NCI-H1048 (cell line): ENCODE results near the gene AFF3.
"Not testable (repeated sequence)": the region's sequence is repeated elsewhere in the genome, so short reads cannot be mapped to it uniquely, and the experiment has no call there.

ENCODE experiments used
- DNase-seq: peaks from one replicate; lab custom pipeline; 2025; lab: John Stamatoyannopoulos, UW

AFF3 gene

DNA sequence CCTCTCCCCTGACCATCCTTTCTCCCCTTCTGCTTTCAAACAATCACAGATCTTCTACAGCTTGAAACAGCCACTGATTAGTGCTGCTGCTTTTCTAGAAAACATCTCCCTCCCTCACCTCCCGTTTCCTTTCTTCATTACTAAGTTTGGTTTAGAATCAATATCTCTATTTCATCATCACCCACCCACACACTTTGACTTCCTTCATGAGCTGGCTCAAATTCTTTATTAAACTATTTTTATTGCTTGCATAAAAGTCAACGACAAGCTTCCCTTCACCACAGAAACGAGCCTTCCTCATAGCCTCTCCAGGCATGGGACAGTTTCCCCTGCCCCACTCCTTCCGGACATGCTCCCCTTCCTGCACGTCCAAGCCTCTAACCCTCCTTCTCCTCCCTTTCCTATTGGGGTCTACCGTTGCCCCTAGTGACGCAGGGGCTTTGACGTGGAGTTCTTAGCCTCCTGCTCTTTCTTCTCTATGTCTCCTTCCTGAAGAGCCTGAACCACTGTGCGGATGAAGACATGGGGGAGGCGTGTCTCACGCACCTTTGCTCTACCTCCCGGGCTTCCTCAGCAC is 172.0 kb downstream of the AFF3 start:
- DNase-seq, result no peak

GRCh38 chr2:99961196-99961913 is 181.0 kb downstream of the AFF3 start:
- DNase-seq, result no peak

DNA sequence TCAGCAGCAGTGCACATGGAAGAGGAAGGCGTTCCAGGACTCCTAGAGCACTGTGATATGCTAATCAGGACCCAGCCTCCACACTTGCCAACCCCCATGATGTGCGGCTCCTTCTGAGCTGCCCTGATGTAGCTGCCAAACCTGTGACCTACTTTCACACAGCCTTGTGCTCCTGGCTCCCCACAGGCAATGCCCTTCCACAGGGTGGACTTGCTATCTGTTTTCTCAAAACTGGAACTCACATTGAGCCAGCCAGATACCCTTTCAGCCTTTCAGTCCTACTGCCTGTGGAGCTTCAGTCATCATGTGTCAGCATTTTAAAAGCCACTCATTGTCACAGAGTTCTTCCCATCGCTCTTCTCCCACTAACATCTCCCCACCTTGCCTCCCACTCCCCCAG is 181.6 kb downstream of the AFF3 start:
- no peak for DNase-seq

- no peak for DNase-seq
Observed at GRCh38 chr2:99960291-99960690, 182.1 kb downstream of the AFF3 start.

DNA sequence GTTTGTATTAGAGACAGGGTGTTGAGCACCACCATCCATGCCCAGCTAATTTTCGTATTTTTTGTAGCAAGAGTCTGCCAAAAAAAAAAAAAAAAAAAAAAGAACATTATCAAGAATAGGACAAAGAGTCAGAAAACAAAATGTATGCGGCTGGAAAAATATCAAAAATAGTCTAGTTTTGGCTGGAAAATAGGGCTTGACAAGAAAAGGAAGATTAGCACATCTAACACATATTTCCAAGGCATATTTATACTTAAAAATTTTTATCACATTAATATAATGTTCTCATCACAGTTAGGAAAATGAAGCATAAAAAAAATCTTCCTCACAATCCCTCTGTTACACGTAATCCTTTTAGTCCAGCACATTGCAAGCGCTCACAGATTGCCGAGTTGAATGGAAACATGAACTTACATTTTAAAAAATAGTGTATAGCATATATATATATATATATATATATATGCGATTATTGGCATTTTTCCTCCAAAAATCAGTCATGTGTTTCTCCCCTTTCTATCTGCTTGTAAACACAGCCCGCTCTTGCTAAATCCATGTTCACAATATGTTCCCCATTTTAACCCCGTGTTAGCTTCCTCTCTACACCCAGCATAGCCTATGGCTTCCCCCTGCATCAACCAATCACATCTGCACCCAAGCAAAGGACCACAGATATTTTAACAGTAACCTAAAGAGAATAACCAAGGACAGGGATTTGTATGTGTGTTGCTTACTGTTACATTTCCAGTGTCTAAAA is 183.0 kb downstream of the AFF3 start:
- DNase-seq, result no peak

DNA sequence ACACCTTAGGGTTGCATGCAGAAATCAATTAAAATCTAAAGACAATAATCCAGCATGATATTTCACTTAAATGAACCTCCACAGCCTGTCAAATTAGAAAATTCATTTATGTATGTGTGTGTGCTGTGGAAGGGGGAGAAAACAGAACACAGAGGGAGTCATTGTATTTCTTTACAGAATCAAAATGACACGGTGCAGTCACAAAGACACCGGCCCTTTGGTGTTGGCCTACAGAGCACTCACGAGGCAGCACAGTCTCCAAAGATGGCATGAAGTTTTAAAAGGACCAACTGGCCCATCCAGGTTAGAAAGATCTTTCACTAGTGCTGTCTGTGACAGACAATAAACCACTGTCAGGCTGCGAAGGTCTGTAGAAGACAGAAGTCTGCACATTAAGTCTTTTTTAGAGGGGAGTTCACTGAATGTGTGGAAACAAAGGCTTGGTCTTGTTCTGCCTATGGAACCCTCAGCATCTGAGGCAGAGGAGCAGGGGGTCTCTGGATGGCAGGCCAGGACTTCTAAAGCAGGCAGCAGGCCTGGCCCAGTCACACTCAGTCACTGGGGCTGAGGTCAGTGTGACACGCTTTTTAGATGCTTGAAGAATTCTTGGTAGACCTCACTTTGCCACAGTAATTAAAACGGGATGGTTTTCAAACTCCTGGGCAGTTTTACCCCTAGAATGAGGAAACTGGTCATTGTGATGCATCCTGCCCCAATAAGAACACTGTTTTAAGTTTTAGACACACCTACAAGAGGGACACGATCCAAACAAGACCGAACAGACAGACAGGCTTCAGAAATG is 184.9 kb downstream of the AFF3 start:
- DNase-seq, result no peak

DNA sequence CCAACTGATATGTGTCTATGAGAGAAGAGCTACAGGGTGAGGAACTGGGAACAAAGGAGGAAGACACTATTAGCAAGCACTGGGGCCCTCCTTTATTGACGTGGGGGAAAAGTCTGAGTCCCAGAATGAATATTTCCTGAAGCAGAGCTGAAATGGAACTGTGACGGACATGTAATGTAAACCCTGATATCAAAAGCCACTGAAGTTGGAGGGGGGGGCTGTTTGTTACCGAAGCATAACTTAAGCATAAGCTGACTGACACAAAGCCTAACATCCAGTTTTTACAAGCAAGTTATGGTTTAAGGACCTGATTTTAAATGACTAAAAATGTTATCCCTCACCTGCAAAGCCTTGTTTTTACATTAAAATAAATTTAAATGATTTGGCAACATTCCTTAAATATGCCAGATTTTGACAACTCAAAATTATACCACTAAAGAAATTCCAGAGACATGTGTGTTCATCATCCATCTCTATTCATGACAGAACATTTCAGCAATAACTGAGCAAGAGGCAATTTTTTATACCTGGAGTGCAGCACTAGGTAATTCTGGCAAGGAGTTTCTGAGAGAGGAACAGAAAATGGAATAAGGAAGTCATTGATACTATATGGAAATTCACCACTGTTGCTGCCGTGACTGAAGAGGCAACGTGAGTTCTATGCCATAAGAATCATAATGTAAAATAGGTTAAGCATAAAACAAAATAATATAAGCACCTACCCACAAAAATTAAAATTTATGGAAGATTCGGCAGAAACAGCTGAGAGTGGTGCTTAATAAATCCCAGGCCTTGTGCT is 186.0 kb downstream of the AFF3 start:
- no peak for DNase-seq

- DNase-seq, result no peak
Observed at GRCh38 chr2:99953750-99954149, 188.6 kb downstream of the AFF3 start.

DNA sequence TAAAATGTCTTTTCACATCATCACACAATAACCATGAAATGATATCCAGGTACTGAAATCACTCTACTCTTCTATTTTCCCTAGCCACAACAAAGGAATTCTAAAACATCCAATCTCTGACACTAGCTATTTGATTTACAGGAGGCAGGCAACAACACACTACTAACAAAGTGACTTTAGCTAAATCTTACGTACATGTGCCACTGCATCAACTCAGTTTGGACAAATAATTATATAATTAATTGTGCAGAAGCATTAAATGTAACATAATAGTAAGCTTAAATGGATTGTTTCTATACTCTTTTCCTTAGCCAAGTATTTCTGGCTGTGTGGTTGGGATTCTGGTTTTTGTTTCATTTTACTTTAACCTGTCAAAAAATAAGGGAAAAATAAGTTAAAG is 192.4 kb downstream of the AFF3 start:
- no peak for DNase-seq

DNA sequence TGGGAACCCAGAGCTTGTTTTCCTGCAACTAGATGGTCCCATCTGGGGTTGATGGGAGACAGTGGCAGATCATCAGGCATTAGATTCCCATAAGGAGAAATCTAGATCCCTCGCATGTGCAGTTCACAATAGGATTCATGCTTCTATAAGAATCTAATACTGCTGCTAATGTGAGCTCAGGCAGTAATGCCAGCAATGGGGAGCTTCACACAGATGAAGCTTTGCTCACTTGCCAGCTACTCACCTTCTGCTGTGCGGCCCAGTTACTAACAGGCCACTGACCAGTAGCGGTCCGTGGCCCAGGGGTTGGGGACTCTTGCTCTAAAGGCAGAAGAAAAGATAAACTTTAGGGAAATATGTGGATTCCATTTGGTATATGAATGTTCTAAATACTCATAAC is 192.9 kb downstream of the AFF3 start:
- no peak for DNase-seq

DNA sequence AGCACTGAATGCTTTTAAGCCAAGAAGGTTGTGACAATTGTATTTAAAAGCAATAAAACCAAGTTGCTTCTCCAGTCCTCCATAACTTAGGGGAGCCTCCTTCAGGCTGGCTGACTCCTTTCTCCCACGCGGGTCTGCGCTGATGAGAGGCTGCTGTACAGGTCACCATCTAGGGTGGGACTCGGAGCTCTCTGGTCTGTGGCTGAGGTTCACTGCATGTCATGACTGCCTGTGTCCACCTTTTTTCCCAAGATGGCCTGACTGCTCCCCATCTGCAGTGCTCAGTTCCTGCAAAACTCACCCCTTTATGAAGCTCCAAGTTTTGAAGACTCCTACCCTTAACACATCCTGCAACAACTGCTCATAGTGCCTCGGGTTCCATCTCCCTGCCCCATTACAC is 194.4 kb downstream of the AFF3 start:
- DNase-seq, result no peak

DNA sequence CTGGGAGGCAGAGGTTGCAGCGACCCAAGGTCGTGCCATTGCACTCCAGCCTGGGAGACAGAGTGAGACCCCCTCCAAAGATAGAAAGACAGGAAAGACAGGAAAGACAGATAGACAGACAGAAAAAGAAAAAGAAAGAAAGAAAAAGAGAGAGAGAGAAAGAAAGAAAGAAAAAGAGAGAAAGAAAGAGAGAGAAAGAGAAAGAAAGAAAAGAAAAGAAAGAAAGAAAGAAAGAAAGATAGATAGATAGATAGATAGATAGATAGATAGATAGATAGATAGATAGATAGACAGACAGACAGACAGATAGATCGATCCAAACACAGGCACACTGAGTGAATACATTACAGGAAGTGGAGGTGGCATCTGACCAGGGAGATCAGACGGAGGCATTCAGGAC is 195.0 kb downstream of the AFF3 start:
- DNase-seq, result not testable (repeated sequence)

GRCh38 chr2:99944019-99944418 is 198.4 kb downstream of the AFF3 start:
- no peak for DNase-seq

DNA sequence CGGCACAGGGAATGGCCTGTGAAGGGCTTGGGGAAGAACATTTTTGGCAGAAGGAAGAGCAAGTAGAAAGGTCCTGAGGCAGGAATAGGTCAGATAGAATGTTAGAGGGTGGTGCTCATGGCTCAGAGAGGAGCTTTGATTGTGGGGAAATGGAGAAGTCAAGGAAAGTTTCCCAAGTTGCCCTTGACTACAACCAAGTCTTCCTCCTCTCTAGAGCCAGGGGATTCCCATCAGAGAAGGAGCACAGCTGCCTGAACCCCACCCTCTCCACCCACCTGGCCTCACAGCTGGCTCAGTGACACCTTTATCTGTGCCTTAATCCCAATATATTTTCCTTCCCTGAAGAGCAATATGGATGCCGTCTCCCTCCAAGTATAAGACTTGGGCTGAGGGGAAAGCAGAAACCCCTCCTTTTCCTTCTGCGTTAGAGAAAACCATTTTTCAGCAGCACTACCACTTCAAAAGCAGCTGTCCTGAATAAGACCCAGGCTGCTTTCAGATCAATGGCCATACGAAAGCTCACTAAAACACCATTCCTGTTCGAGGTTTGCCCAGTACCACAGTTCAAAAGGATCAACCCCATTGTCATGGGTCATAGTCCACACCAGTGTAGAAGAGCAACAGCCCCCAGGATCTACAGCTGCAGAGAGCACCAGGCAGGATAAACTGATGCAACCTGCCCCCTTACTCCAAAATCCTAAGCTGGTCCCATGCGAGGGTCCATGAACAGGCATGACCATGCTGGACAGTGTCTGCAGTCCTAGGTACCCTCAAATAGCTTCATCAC is 199.6 kb downstream of the AFF3 start:
- DNase-seq, result no peak

- no peak for DNase-seq
Observed at GRCh38 chr2:99940963-99941362, 201.4 kb downstream of the AFF3 start.

DNA sequence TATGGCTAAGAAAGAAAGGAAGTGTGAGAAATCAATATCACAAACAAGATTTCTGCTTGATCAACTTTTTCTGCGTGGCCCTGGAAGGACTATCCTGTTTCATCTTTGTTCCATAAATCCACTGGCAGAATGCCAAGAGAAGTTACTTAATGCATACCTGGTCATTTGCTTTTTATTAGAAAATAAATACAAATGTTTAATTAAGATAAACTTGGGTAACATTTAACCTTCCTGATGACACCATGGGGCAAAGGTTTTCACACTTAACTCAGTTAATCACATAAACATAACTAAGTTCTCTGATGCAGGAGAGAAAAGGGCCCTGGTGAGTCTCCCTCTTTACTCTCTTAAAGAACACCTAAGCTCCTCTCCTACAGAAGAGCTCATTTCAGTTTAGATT is 203.3 kb downstream of the AFF3 start:
- no peak for DNase-seq

DNA sequence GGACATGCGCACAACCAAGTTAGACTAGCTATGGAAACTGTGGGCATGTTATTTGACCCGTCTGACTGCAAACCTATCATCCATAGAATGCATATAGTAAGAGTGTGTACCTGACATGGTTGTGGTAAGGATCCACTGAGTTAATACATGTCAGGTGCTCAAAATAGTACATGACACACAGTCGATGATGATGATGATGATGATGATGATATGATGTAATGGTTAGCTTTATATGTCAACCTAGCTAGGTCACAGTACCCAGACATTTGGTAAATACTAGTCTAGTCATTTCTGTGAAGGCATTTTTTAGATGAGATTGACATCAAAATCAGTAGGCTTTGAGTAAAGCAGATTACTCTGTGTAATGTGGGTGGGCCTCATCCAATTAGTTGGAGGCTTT is 204.1 kb downstream of the AFF3 start:
- no peak for DNase-seq

DNA sequence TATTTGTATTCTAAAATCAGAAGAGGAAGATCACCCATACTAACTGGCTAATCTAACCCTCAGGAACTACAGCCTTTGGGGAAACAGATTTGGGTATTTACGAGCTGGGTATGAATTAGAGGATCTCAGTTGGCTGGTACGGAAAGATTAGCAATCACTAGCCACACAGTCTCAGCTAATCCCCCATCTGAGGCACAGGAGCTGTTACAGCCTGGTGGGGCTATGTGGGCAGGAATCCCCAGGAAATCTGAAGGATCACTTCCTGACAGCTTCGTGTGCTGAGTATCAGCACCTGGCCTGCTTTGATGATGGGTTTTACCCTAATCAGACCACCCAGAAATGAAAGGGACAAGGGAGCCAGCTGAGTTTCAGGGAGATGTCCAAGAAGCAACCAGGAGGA is 206.3 kb downstream of the AFF3 start:
- no peak for DNase-seq

GRCh38 chr2:99935662-99936061 is 206.7 kb downstream of the AFF3 start:
- DNase-seq, result no peak

GRCh38 chr2:99933894-99934650 is 208.3 kb downstream of the AFF3 start:
- no peak for DNase-seq
